Activated CD8-positive, alpha-beta memory T cell treated with anti-CD3 and anti-CD28 coated beads, Interleukin-2, amount 50 U/mL, for 24 hours (primary cell): ENCODE data around the gene PAQR4.

Experiments
- DNase-seq: peaks from one replicate; pipeline ENCODE4 v3.0.0-alpha.2; 2020; ENCODE audit errors: extremely low read depth

Gene PAQR4

DNA sequence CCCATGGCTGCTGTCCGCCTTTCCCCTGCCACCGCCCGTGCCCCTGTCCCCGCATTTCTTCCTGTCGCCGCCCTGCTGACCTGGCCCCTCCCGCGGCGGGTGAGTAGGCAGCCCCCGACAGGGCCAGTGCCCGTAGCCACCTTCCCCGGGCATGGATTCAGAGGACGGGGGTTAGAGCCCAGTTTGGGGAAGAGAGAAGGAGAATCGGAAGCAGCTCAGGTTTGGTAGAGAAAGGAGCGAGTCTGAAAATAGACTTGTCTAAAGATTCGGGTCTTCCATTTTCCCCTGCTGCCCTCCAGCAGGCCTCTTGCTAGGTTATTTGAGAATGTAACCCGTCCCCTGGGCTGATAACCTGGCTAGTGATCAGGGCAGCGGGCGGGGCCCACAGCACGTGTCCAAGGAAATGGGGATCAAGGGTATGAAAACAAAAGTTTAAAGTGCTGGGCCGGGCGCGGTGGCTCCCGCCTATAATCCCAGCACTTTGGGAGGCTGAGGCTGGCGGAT, 35.7 kb downstream of the PAQR4 start:
- DNase-seq = no peak

DNA sequence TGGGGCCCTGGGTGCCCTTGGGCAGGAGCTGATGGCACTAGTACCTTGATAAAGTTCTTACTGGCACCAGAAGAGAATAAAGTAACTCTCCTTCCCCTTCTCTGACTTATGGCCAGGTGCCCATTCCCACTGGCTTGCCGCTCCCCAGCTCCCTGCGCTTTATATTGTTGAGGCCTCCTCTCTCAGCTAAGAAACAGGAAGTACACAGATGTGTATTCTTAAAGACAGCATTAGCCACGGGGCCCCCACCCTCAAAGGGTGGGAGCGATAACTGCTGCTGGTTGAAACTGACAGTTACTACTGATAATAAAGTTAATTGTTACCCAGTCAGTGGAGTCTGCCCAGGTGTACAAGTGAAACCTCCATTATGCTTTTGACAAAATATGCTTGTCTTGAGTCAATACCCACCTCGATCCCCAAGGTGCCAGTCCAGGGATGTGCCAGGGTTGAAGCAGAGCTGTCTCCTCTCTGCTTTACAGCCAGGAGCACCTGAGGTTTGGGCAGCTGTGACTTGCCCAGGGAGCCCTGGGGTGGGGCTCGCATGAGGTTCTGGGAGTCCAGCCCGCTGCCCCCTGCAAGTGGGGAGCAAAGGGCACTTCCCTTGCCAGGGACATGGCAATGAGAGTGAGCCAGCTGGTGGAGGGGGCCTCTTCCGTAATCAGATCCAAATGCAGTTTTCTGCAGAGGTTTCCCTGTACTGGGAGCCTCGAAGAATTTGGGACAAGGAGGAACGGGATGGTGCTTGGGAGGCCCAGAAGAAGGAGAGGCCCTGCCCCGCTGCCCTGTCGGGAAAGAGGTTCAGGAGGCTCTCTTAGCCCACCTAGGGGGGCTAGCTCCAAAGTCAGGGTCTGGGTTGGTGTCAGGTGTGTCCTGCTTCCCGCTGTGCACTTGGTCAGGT, 38.2 kb downstream of the PAQR4 start:
- no peak for DNase-seq

DNA sequence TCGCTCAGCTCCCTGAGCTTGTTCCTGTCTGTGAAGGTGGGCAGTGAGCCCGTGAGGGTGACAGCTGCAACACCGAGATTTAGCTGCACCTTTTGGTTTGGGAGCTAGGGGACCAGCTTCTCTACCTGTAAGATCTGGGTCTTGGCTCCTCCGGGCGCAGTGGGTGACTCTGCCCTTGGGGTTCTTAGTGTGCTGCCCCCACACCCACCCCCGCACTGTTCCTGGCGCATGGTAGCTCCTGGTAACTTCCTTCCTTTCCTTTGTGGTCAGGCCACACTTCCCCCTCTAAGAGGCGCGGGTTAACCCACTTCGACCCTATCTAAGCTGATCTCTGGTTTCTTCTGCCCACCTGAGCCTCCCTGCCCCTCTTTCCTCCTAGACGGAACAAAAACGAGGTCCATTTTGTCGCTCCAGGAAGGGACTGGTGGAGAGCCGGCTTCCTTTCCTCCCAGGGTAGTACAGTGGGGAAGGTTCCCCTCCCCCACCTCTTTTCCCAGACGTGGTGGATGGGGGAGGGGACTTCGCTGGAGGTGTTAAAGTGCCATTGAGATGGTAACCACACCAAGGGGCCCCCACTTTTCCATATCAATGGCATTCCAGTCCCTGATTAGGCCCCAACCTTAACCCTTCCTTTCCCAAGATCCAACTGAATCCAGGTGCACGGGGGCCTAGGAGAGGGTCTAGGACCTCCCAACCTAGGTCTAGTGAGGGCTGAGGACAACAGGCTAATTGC, 39.0 kb downstream of the PAQR4 start:
- no peak for DNase-seq

DNA sequence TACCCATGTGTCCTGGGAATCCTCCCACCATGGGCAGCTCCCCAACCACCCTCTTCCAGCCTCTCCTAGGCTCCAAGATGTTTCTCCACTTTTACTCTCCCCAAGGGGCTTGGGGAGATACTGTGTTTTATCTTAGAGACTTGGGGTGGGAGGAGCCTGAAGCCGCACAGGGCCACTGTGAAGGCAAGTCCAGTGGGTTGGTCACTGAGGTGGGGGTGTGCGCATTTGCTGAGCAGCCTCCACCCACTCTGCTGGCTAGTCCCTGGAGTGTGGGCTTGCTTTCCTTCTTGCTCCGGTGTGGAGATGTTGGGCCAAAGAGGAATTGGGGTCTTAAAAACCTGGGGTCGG, 39.5 kb downstream of the PAQR4 start:
- no peak for DNase-seq

DNA sequence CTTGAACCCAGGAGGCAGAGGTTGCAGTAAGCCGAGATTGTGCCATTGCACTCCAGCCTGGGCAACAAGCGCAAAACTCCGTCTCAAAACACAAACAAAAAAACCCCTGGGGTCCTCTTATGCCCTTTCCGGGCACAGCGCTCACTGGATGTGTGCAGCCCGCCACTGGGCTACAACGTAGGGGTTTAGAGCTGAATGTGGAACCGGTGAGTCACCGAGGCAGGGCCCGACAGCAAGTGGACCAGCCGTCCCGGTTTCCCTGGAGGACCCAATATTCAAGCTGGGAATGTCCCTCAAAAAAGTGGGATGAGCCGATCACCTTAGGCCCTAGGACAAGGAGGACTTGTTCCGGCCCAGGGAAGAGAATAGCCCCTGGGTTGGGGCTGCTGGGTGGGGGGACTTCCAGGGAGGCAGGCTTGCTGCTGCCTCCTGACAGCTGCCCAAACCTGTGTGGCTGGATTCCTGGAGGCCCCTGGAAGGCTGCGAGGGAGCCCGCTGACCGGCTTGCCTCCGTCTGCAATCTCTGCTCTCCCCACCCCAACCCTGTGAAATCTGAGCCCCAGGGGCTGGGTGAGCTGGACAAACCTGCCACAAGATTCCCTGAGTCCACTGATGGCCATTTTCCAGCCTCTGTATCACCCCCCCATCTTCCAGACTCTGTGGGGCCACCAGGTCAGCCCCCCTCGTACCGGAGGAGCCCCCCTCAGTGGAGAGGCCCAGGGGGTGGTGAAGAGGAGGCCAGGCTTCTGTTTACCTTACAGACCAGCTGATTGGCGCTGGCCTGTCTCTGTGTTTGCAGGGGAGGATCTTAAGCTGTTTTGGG, 40.6 kb downstream of the PAQR4 start:
- no peak for DNase-seq

DNA sequence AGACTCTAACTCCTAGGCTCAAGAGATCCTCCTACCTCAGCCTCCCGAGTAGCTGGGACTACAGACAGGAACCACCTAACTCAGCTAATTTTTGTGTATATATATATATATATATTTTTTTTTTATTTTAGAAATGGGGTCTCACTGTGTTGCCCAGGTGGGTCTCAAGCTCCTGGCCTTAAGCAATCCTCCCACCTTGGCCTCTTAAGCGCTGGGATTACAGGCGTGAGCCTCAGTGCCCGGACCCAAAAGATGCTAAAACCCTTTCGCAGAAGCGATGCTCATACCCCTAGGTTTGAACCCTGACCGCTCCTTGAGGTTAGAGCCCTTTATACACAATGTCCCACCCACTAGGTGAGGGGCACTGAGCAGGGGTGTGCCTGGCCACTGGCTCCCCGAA, 41.4 kb downstream of the PAQR4 start:
- DNase-seq = no peak

DNA sequence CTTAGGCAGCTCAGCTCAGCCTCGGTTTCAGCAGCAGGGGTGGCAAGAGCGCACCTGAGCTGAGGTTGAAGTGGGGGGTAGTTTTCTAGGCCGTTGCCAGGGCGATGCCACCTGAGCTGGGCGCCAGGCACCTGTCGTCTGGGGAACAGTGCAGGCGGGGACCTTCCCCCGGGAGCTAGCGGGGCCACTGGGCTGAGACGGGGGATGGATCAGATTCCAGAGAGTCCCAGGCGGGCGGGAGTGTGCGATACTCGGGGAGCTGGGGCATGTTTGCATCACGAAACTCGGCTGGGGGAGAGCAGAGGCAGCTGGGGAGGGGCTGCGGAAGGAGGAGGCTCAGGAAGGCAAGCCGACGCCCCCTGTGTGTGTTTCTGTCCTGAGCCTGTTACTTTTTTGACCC, 43.1 kb downstream of the PAQR4 start:
- no peak for DNase-seq

DNA sequence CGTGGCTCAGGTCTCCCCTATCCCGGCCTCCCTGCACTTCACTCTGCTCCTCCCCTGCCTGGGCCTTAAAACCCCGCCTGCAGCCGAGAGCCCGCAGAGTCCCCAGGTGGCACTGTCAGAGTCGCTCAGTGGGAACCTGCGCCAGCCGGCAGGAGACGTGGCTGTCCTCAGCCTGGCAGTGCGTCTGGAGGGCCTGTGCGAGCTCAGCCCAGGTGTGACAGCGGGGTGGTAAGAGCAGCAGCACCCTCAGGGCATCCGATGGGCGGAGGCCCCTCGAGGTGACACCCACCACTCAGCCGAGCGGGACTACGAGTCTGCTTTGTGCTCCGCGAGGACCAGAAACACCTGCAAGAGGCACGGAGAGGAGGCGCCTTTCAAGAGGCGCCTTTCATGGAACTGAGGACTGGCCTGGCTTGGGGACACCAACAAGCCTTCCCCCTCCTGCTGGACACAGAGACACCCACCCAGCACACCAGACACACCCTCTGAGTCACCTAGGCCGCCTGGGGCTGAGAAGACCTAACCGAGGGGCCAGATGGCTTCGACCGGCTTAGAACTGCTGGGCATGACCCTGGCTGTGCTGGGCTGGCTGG, 43.8 kb downstream of the PAQR4 start, which contains the start of gene CLDN9:
TSS of gene CLDN9 (plus strand) at position 96 of the 593 bp plus-strand sequence. CDS start at position 536, 440 bp downstream.
- no peak for DNase-seq

DNA sequence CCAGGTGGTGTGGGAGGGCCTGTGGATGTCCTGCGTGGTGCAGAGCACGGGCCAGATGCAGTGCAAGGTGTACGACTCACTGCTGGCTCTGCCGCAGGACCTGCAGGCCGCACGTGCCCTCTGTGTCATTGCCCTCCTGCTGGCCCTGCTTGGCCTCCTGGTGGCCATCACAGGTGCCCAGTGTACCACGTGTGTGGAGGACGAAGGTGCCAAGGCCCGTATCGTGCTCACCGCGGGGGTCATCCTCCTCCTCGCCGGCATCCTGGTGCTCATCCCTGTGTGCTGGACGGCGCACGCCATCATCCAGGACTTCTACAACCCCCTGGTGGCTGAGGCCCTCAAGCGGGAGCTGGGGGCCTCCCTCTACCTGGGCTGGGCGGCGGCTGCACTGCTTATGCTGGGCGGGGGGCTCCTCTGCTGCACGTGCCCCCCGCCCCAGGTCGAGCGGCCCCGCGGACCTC, 44.4 kb downstream of the PAQR4 start:
- no peak for DNase-seq

DNA sequence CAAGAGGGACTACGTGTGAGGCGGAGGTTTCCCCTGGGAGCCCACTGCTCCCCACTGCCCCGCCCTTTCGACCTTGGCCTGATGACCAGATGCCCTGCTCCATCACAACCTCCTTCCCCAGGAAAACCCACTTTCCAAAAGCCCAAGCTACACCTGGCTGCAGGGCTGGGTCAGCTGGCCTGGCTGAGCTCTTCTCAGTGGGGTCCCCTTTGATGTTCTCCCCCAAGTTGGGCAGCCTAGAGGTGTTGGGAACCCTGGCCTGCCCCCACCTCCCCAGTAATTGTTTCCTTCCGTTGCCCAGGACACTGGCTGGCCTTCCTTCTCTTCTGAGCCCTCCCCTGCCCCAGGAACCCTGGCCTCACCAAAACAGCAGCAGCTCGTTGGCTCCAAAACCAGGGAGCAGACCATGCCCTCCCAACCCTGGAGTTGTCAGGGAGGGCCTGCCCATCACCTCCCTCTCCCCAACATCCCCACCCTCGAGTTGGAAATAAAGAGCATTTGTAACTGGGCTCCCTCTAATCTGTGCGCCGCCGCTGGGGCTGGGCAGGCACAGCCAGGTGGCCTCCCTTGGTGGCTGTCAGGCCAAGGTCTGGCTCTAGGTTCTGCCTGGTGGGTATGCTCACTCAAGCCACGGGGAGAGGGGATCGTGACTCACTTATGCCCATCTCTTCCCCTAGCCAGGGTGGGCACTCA, 45.0 kb downstream of the PAQR4 start:
- DNase-seq = no peak

DNA sequence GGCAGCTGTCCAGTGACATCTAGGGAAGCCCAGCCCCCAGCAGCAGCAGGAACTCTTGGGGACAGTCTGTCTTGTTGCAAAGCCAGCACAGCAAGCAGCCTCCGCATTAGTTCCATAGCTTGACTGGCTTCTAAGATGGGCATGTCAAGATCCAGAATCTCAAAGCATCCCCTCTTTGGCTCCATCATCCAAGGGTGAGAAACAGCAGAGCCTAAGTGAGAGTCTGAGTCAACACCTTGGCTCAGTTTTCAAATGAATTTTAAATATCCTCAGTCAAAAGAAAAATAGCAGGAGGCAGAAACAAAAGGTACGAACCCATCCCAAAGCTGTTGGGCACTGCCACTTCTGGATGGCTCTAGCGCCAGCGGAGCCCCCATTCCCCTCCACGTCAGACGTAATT, 45.8 kb downstream of the PAQR4 start:
- no peak for DNase-seq

DNA sequence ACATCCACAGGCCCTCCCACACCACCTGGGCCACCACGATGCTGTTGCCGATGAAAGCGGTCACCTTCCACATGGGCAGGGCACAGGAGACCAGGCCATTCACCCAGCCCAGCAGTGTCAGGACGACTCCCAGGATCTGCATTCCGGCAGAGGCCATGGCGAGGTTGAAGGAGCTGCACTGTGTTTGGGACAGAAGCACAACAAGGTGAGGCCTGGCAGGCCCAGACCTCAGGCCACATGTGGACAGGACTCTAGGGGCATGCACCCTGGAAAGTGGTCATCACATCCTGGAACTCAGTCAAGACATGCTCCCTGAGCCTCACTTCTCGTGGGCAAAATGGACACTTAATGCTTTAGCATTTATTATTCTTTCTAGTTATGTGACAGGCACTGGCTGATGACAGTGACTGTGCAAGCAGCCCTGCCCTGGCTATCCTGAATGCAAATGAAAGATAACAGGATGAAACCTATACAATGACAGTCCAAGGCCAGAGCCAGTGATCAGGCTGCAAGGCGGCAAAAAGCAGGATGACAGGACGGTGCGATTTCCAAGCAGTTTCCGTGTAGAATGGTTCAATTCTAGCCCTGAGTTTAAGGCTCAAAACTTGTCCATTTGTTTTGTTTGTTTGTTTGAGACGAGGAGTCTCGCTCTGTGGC, 46.8 kb downstream of the PAQR4 start:
- DNase-seq = no peak

DNA sequence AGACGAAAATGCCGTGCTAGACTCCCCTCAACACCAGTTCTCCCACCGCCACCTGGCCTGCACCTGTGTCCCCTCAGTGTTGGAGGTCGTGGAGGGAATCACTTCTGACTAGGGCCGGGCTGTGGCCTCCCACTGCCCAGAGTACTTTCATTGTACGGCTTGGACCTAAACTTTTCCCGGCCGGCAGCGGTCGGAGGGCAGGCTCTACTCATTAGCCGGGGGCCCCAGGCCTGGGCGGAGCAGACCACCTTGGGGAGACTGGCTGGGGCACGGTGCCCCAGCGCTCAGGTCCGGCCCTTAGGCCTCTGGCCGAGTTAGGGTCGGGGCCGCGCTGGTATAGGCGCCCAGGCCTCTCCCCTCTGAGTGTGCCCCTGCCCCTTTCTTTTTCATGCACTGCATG, 48.2 kb downstream of the PAQR4 start:
- no peak for DNase-seq

DNA sequence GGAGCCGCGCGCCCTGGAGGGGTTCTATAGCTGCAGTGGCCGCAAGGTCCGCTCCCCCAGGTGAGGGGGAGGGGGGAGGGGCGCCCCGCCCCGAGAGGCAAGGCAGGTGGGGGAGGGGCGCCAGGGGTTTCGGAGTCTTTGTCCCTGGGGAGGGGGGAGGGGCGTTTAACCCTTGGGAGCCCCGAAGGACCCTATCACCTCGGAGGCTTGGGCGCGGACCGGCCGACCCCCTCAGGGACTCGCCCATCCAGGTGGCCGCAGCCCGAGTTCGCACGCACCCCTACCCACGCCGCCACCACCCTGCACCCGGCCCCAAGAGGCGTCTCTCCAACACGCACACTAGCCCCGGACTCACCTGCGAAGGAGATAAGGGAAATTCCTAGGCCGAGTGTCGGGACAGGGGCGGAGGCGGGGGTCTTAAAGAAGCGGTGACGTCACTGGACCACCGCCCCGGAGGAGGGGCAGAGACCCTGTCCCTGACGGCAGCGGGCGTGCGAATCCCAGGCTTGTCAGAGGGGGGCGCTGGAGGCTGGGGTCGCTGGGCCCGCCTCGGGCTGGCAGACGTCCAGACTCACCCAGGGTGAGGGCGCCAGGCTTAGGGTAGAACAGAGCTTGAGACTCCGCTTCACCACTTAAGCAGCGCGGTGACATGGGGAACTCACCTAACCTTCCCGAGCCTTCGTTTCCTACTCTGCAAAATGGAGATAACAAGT, 48.8 kb downstream of the PAQR4 start, which contains the start of gene CLDN6:
TSS of gene CLDN6 (minus strand) at position 390 of the 713 bp plus-strand sequence. CDS start 2,162 bp downstream, outside the sequence.
- DNase-seq = no peak

DNA sequence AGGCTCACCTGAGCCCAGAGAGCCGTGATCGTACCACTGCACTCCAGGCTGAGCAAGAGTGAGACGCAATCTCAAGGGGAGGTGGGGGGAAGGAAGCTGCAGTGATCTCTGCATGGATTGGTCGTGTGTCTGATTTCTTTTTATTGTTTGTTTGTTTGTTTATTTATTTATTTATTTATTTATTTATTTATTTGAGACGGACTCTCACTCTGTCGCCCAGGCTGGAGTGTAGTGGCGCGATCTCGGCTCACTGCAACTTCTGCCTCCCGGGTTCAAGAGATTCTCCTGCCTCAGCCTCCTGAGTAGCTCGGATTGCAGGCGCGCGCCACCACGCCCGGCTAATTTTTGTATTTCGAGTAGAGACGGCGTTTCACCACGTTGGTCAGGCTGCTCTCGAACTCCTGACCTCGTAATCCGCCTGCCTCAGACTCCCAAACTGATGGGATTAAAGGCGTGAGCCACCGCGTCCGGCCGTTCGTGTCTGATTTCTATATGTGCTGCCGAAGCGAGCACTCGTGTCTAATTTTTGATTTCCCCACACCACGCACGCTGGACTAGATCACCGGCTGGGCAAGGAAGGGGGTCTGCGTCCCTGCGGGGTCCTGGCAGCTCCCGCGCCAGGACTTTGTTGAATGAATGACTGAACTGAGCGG, 50.6 kb downstream of the PAQR4 start:
- DNase-seq = no peak

DNA sequence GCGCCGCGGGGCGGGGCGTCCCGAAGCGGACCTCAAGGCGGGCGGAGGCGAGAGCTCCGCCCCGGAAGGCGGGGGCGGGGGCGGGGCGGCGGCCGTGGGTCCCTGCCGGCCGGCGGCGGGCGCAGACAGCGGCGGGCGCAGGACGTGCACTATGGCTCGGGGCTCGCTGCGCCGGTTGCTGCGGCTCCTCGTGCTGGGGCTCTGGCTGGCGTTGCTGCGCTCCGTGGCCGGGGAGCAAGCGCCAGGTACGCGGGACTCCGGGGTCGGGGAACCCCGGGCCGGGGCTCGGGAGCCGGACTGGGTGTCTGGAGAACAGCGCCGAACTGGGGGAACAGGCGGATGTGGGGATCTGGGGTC, 51.1 kb downstream of the PAQR4 start, which contains the start of gene TNFRSF12A:
TSS of gene TNFRSF12A (plus strand) at position 122 of the 357 bp plus-strand sequence. CDS start at position 152, 30 bp downstream.
- no peak for DNase-seq

DNA sequence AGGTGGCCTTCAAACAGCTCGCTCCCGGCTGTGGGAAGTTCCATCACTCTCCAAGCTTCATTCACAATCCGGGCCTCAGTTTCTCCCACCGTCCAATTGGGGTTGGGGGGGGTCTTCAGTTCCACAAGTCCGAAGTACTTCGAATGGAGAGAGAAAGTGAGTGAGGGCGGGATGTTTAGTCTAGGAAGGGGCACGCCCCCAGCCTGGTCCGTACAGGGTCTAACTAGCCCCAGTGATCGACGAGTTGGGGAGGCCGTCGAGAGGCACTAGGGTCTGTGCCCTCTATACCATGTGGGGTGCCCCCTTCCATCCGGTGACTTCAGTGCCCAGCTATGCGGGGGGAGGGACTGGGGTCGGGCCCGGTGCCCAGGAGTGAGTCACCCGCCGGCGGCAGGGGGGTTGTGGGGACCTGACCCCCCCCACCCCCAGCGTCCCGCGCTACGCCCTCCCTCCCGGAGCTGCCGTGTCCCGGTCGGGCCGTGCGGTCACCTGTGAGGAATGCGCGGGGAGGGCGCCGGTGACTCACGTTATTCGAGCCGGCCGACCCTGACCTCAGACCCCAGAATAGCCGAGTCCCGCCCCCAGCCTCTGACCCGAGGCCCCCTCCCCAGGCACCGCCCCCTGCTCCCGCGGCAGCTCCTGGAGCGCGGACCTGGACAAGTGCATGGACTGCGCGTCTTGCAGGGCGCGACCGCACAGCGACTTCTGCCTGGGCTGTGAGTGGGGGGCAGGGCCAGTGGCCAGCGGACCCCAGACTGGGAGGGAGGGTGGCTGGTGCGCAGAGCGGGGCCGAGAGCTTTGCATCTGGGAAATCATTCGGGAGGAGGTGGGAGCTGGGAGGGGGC, 51.7 kb downstream of the PAQR4 start:
- DNase-seq = no peak
